Spleen (tissue), 11 donors: ENCODE data around the gene COBLL1. TPM values are rescaled to one million over a fixed set of nuclear protein-coding genes. Genes with fewer than 3 reads are reported as not detected.

Experiments used
- DNase-seq: peaks from one replicate; pipeline ENCODE4 v3.0.0-alpha.2; 2020
- H3K27ac ChIP-seq, 8 donors: fragments of 200-600 bp; sonication (generic) in 7 of 8; 1 replicate in 4 of 8; 2 replicates in 4 of 8; pipeline versions ENCODE4 v1.5.0 to v1.8.0; 2016 to 2021; ENCODE audit warnings: inconsistent platforms in 4 of 8, mild to moderate bottlenecking in 4 of 8, moderate library complexity in 1 of 8
- H3K27me3 ChIP-seq, 7 donors: fragments of 200-600 bp; sonication (generic) in 6 of 7; replicated peaks in 1 of 7; 1 replicate in 4 of 7; 2 replicates in 3 of 7; pipeline versions ENCODE4 v1.5.0 to v1.8.0; 2016 to 2021; ENCODE audit warnings: inconsistent platforms in 3 of 7, mild to moderate bottlenecking in 1 of 7
- H3K36me3 ChIP-seq, 6 donors: fragments of 200-600 bp; sonication (generic) in 5 of 6; 1 replicate in 4 of 6; 2 replicates in 2 of 6; pipeline versions ENCODE4 v1.5.0 to v1.8.0; 2016 to 2021; ENCODE audit warnings: inconsistent platforms in 2 of 6
- H3K4me1 ChIP-seq, 6 donors: fragments of 200-600 bp; sonication (generic) in 5 of 6; 1 replicate in 3 of 6; 2 replicates in 3 of 6; pipeline versions ENCODE4 v1.5.0 to v1.8.0; 2016 to 2021; ENCODE audit warnings: inconsistent platforms in 3 of 6
- H3K4me3 ChIP-seq, 8 donors: fragments of 200-600 bp; sonication (generic) in 7 of 8; 1 replicate in 4 of 8; 2 replicates in 4 of 8; pipeline versions ENCODE4 v1.5.0 to v1.8.0; 2016 to 2021; ENCODE audit warnings: inconsistent platforms in 4 of 8, mild to moderate bottlenecking in 4 of 8, moderate library complexity in 2 of 8
- H3K9me3 ChIP-seq, 8 donors: fragments of 200-600 bp; sonication (generic) in 7 of 8; 1 replicate in 4 of 8; 2 replicates in 4 of 8; pipeline versions ENCODE4 v1.5.0 to v1.8.0; 2016 to 2021; ENCODE audit warnings: inconsistent platforms in 4 of 8
- CTCF ChIP-seq, 11 experiments: fragments of 200-600 bp in 7 of 11; fragments of 450-650 bp in 4 of 11; sonication (generic) in 4 of 11; IDR thresholded peaks in 8 of 11; conservative IDR thresholded peaks in 3 of 11; 1 replicate in 7 of 11; 2 replicates in 4 of 11; pipeline versions ENCODE4 v1.4.0 to v1.8.0; 2016 to 2021; ENCODE audit warnings: antibody characterized with exemption in 11 of 11, inconsistent platforms in 4 of 11, mild to moderate bottlenecking in 1 of 11
- POLR2A ChIP-seq, 3 donors: fragments of 450-650 bp; IDR thresholded peaks; one replicate each; pipeline ENCODE4 v1.5.1; 2017; ENCODE audit warnings: antibody characterized with exemption in 3 of 3, mild to moderate bottlenecking in 1 of 3
- POLR2AphosphoS5 ChIP-seq, 3 donors: sonication (generic); formaldehyde crosslinking; IDR thresholded peaks; one replicate each; pipeline ENCODE4 v1.5.1; 2017; ENCODE audit warnings: antibody characterized with exemption in 3 of 3
- WGBS, 5 donors: extraction: QIAGEN DNeasy Blood & Tissue Kit in 3 of 5; methylation state at CpG; one replicate each; pipeline versions ENCODE4 v1.1.5 to v1.1.7; 2013 to 2018; 5-methylcytosine and 5-hydroxymethylcytosine counted together
- intact Hi-C: fragments of 100-400 bp; cut with DNase I; formaldehyde crosslinking; loops from one replicate; pipeline ENCODE4 v1.15.0; 2023; ENCODE audit warnings: low total_unique reads
- polyA plus RNA-seq, 3 donors: library from polyadenylated mRNA; stranded (reverse); fragments of 200-250 nt; gene quantifications; one replicate each; pipeline ENCODE4 v1.2.1, GENCODE V29; 2013
- total RNA-seq, 7 donors: library from RNA; depleted of rRNA in 3 of 7; stranded (reverse); fragments of >200 nt in 3 of 7; fragmentation: NEBNext Ultra II Directional in 4 of 7; extraction: Animal tissue kit (Norgen Biotek cat#: 25700) in 4 of 7; gene quantifications; one replicate each; pipeline versions ENCODE4 v1.1.0 to v1.2.1, GENCODE V29; 2016 to 2021
- donor health status: healthy with polysubstance abuse.
- donor health status: DM: no; HTN: no; CAD: no; lungs with moderate emphysema.
- donor health status: DM: no; HTN: no; CAD: no.
- donor health status: Bipolar disorder and iron deficiency.
- donor health status: healthy.
- donor health status: DM: no; HTN: no; CAD: no.
- donor health status: DM: yes; HTN: yes; CAD: no.

The COBLL1 gene
- total and polyA plus RNA-seq, 10 donors, result 6.4 to 86.8 (median 49.9) TPM

GRCh38 chr2:164700390-164700789 is 141.2 kb downstream of the COBLL1 start:
- intact Hi-C loops, result no loop called here
- no peak overlapping the region for H3K27ac ChIP-seq
- H3K9me3 ChIP-seq, result no peaks in the 10 kb centered on the region
- DNase-seq, result no peak
- no peaks in the 10 kb centered on the region for H3K27me3 ChIP-seq
- 86 to 94% (median 91%) methylated on average over 2 of the region's 2 CpGs for WGBS, 5 donors
- TF ChIP-seq POLR2AphosphoS5 (IDR thresholded peaks at IDR 0.05) (no peak), CTCF (IDR thresholded peaks at IDR 0.05 in 8 of 11, conservative IDR thresholded peaks at IDR 0.05 in 3 of 11) (no peak), POLR2A (IDR thresholded peaks at IDR 0.05) (no peak)
- no peak overlapping the region for H3K4me3 ChIP-seq
- peaks cover 0 to 67% (median 7%) of the 10 kb centered on the region in 6 donors for H3K36me3 ChIP-seq
- no peaks in the 10 kb centered on the region for H3K4me1 ChIP-seq

GRCh38 chr2:164697688-164698461 is 143.7 kb downstream of the COBLL1 start:
- TF ChIP-seq CTCF (IDR thresholded peaks at IDR 0.05 in 8 of 11, conservative IDR thresholded peaks at IDR 0.05 in 3 of 11) (peak in 6 of 11 experiments; percentile 16 to 39 (median 34)), POLR2A (IDR thresholded peaks at IDR 0.05) (no peak)
- H3K4me1 ChIP-seq, result no peaks in the 10 kb centered on the region
- DNase-seq, result no peak
- WGBS, 5 donors, result 77 to 85% (median 80%) methylated on average over 3 of the region's 3 CpGs
- no peaks in the 10 kb centered on the region for H3K27me3 ChIP-seq
- H3K4me3 ChIP-seq, result no peak overlapping the region
- intact Hi-C loops, result no loop called here
- H3K36me3 ChIP-seq, result peaks cover 0 to 63% (median 3%) of the 10 kb centered on the region in 6 donors
- no peaks in the 10 kb centered on the region for H3K9me3 ChIP-seq
- no peak overlapping the region for H3K27ac ChIP-seq

GRCh38 chr2:164696634-164697033 is 145.0 kb downstream of the COBLL1 start:
- Histone ChIP-seq H3K27ac (no peak overlapping the region), H3K27me3 (no peaks in the 10 kb centered on the region), H3K36me3 (peaks cover 0 to 66% (median 5%) of the 10 kb centered on the region in 6 donors), H3K4me1 (no peaks in the 10 kb centered on the region), H3K9me3 (no peaks in the 10 kb centered on the region), H3K4me3 (no peak overlapping the region)
- 80 to 94% (median 90%) methylated on average over 1 of the region's 1 CpG for WGBS, 5 donors
- TF ChIP-seq POLR2AphosphoS5 (IDR thresholded peaks at IDR 0.05) (no peak), POLR2A (IDR thresholded peaks at IDR 0.05) (no peak), CTCF (IDR thresholded peaks at IDR 0.05 in 8 of 11, conservative IDR thresholded peaks at IDR 0.05 in 3 of 11) (no peak)
- DNase-seq, result no peak
- intact Hi-C loops, result no loop called here

- Histone ChIP-seq H3K36me3 (peaks cover 0 to 73% (median 12%) of the 10 kb centered on the region in 6 donors), H3K27me3 (no peaks in the 10 kb centered on the region), H3K4me3 (no peak overlapping the region), H3K4me1 (no peaks in the 10 kb centered on the region), H3K9me3 (no peaks in the 10 kb centered on the region), H3K27ac (no peak overlapping the region)
- TF ChIP-seq POLR2AphosphoS5 (IDR thresholded peaks at IDR 0.05), result no peak
- TF ChIP-seq POLR2A (IDR thresholded peaks at IDR 0.05), result no peak
- no peak for TF ChIP-seq CTCF (IDR thresholded peaks at IDR 0.05 in 8 of 11, conservative IDR thresholded peaks at IDR 0.05 in 3 of 11)
- WGBS, 5 donors, result 90 to 92% (median 90%) methylated on average over 6 of the region's 6 CpGs
- DNase-seq, result no peak
- intact Hi-C loops, result no loop called here
Measured at GRCh38 chr2:164694275-164694695, 147.3 kb downstream of the COBLL1 start.
